ENCODE results near the gene RALGDS.

The RALGDS gene

DNA sequence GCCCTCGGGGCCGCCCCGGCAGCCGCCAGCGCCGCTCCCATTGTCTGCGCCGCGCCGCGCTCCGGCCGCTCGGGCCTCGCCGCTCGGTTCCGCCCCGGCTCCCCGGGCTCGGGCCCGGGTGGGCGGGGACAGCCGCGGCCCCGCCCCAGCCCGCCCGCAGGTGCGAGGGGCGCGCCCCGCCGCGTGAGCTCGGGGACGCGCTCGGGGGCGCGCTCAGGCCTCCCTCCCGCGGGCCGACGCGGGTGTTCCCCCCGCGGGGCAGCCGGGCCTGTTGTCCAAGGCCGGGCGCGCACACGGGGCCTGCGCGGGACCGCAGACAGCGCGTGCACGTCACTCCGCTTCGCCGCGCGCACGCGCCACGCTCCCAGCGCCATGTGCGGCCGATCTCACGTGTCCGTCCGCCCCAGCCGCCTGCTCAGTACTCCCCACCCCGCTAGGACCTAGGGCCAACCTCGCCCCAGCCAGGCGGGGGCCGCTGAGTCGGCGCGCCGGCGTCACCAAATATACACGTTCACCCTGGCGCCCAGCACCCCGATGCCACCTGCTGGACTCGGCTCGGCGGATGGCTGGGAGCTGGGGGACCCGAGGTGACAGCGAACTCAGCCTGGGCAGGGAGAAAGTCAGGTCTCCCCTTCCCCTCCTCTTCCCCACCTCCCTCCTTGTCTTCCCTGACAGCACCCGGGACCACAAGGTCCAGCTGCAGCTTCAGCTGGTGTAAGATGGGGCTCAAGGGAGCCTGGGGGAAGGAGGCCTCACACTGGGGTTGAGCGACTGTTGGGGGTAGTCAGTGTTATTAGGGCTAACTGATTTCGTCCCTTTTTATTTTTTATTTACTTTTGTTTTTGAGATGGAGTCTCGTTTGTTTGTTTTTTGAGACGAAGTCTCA is 28.3 kb upstream of the RALGDS start:
- H3K9me3 ChIP-seq (ENCODE audit: low read length): no peaks in the 10 kb centered on the region
- peak overlapping the region; percentile 53 to 57 for H3K4me3 ChIP-seq (ENCODE audit: low read depth in 1 of 2, low read length in 2 of 2)
- H3K27ac ChIP-seq (ENCODE audit: low read depth, low read length): peak overlapping the region; percentile 76
- peaks cover 25% of the 10 kb centered on the region for H3K4me1 ChIP-seq (ENCODE audit: insufficient read depth, low read length)
- H3K27me3 ChIP-seq (ENCODE audit: control insufficient read depth in 1 of 2, insufficient read depth in 2 of 2, low read length in 2 of 2): no peaks in the 10 kb centered on the region
- H3K36me3 ChIP-seq (ENCODE audit: insufficient read depth, low read length): no peaks in the 10 kb centered on the region
- peak overlapping the region; percentile 68 for H3K9ac ChIP-seq (ENCODE audit: low read length)

- Histone ChIP-seq H3K9ac (ENCODE audit: low read length) (peak overlapping the region; percentile 71), H3K36me3 (ENCODE audit: insufficient read depth, low read length) (no peaks in the 10 kb centered on the region), H3K4me3 (ENCODE audit: low read depth in 1 of 2, low read length in 2 of 2) (peak overlapping the region; percentile 71 to 79), H3K4me1 (ENCODE audit: insufficient read depth, low read length) (peaks cover 30% of the 10 kb centered on the region), H3K27me3 (ENCODE audit: control insufficient read depth in 1 of 2, insufficient read depth in 2 of 2, low read length in 2 of 2) (no peaks in the 10 kb centered on the region), H3K9me3 (ENCODE audit: low read length) (no peaks in the 10 kb centered on the region), H3K27ac (ENCODE audit: low read depth, low read length) (peak overlapping the region; percentile 75)
Observed at GRCh38 chr9:133148199-133149129, 27.4 kb upstream of the RALGDS start.

DNA sequence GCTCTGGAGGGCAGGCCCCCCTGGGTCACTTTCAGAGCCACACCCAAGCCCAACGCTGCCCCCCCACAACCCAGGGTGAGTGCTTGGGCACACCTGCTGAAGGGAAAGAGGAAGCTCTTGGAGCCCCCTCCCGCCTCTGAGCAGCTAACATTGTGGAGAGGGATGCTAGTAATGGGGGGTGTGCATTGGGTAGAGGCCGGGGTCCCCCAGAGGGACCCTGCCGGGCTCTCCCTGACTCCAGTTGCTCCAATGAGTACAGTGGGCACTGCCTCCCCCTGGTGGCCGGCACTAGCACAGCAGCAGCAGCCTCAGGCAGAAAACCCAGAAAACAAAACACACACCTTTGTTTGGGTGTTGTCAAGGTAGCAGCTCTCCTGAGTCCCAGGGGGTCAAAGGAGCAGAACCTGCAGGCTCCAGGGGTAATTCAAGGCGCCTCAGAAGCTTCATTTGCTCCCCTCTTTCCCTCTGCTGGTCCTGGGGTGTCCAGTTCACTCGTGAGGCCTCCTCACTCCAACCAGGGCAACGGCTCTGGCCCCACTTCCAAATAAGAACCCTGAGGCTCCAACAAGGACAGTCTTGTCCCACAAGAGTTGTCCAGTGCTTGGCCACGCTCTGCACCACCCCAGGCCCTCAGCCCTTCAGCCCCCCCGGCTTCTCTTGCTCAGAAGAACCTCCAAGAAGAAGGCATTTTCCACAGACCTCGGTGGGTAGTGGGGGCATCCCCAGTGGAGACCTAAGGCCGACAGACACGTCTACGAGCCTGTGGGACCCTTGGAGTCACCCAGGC is 26.6 kb upstream of the RALGDS start:
- no peaks in the 10 kb centered on the region for H3K36me3 ChIP-seq (ENCODE audit: insufficient read depth, low read length)
- H3K9me3 ChIP-seq (ENCODE audit: low read length): no peaks in the 10 kb centered on the region
- peaks cover 37% of the 10 kb centered on the region for H3K4me1 ChIP-seq (ENCODE audit: insufficient read depth, low read length)
- H3K4me3 ChIP-seq (ENCODE audit: low read depth in 1 of 2, low read length in 2 of 2): peak overlapping the region; percentile 71 to 79
- peak overlapping the region; percentile 71 for H3K9ac ChIP-seq (ENCODE audit: low read length)
- H3K27ac ChIP-seq (ENCODE audit: low read depth, low read length): peak overlapping the region; percentile 75
- H3K27me3 ChIP-seq (ENCODE audit: control insufficient read depth in 1 of 2, insufficient read depth in 2 of 2, low read length in 2 of 2): no peaks in the 10 kb centered on the region

GRCh38 chr9:133146746-133147411 is 25.8 kb upstream of the RALGDS start:
- H3K27ac ChIP-seq (ENCODE audit: low read depth, low read length): no peak overlapping the region

GRCh38 chr9:133144904-133145851 is 24.1 kb upstream of the RALGDS start:
- Histone ChIP-seq H3K27me3 (ENCODE audit: control insufficient read depth in 1 of 2, insufficient read depth in 2 of 2, low read length in 2 of 2) (no peaks in the 10 kb centered on the region), H3K9me3 (ENCODE audit: low read length) (no peaks in the 10 kb centered on the region), H3K27ac (ENCODE audit: low read depth, low read length) (no peak overlapping the region), H3K9ac (ENCODE audit: low read length) (peak overlapping the region; percentile 36), H3K36me3 (ENCODE audit: insufficient read depth, low read length) (no peaks in the 10 kb centered on the region), H3K4me1 (ENCODE audit: insufficient read depth, low read length) (peaks cover 41% of the 10 kb centered on the region), H3K4me3 (ENCODE audit: low read depth in 1 of 2, low read length in 2 of 2) (peak overlapping the region in 1 of 2 donors; percentile 62)

More at GRCh38 chr9:133146746-133147411, 25.8 kb upstream of the RALGDS start:
- no peaks in the 10 kb centered on the region for H3K36me3 ChIP-seq (ENCODE audit: insufficient read depth, low read length)
- peaks cover 41% of the 10 kb centered on the region for H3K4me1 ChIP-seq (ENCODE audit: insufficient read depth, low read length)
- no peaks in the 10 kb centered on the region for H3K27me3 ChIP-seq (ENCODE audit: control insufficient read depth in 1 of 2, insufficient read depth in 2 of 2, low read length in 2 of 2)
- H3K9ac ChIP-seq (ENCODE audit: low read length): no peak overlapping the region
- H3K9me3 ChIP-seq (ENCODE audit: low read length): no peaks in the 10 kb centered on the region
- peak overlapping the region in 1 of 2 donors; percentile 79 for H3K4me3 ChIP-seq (ENCODE audit: low read depth in 1 of 2, low read length in 2 of 2)

DNA sequence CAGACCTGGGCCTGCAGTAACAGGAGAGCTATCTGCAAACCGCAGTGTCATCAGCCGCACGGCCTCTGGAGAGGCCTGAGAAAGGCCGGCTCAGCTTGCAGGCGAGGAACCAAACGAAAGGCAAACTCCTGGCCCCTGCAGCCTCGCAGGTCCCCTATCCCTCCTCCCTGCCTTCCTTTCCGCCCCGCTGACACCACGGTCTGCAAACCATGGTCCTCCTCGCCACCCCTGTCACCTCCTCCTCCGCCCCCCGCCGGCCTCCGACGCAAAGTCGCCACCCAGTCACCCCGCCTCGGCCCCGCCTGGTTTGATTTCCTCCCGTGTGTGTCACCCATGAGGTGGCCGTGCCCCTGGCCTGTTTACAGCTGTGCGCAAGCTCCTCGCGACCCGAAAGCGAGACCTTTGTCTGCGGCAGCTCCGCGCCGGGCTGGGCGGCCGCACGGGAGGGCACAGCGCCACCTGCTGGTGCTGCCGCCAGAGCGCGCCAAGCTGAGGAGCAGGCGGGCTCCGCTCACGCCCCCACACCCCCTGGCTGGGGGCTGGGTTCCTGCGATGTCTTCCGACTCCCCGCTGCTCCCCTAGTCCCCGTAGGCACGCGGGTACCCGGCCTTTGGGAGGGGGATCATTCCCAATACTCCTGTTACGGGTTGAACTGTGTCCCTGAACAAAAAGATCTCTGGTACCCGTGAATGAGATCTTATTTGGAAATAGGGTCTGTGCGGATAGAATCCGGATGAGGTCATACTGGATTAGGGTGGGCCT is 23.3 kb upstream of the RALGDS start:
- no peaks in the 10 kb centered on the region for H3K36me3 ChIP-seq (ENCODE audit: insufficient read depth, low read length)
- no peak overlapping the region for H3K27ac ChIP-seq (ENCODE audit: low read depth, low read length)
- H3K9me3 ChIP-seq (ENCODE audit: low read length): no peaks in the 10 kb centered on the region
- peaks cover 41% of the 10 kb centered on the region for H3K4me1 ChIP-seq (ENCODE audit: insufficient read depth, low read length)
- H3K9ac ChIP-seq (ENCODE audit: low read length): peak overlapping the region; percentile 36
- peak overlapping the region; percentile 44 to 62 for H3K4me3 ChIP-seq (ENCODE audit: low read depth in 1 of 2, low read length in 2 of 2)
- H3K27me3 ChIP-seq (ENCODE audit: control insufficient read depth in 1 of 2, insufficient read depth in 2 of 2, low read length in 2 of 2): no peaks in the 10 kb centered on the region

GRCh38 chr9:133143639-133144141 is 22.6 kb upstream of the RALGDS start:
- no peaks in the 10 kb centered on the region for H3K9me3 ChIP-seq (ENCODE audit: low read length)
- no peaks in the 10 kb centered on the region for H3K36me3 ChIP-seq (ENCODE audit: insufficient read depth, low read length)
- H3K27me3 ChIP-seq (ENCODE audit: control insufficient read depth in 1 of 2, insufficient read depth in 2 of 2, low read length in 2 of 2): no peaks in the 10 kb centered on the region
- peaks cover 41% of the 10 kb centered on the region for H3K4me1 ChIP-seq (ENCODE audit: insufficient read depth, low read length)
- H3K27ac ChIP-seq (ENCODE audit: low read depth, low read length): no peak overlapping the region
- peak overlapping the region; percentile 44 to 62 for H3K4me3 ChIP-seq (ENCODE audit: low read depth in 1 of 2, low read length in 2 of 2)
- no peak overlapping the region for H3K9ac ChIP-seq (ENCODE audit: low read length)

GRCh38 chr9:133142684-133143622 is 21.9 kb upstream of the RALGDS start:
- no peak overlapping the region for H3K9ac ChIP-seq (ENCODE audit: low read length)
- no peak overlapping the region for H3K4me3 ChIP-seq (ENCODE audit: low read depth in 1 of 2, low read length in 2 of 2)
- H3K36me3 ChIP-seq (ENCODE audit: insufficient read depth, low read length): no peaks in the 10 kb centered on the region
- no peak overlapping the region for H3K27ac ChIP-seq (ENCODE audit: low read depth, low read length)
- H3K4me1 ChIP-seq (ENCODE audit: insufficient read depth, low read length): peaks cover 35% of the 10 kb centered on the region
- no peaks in the 10 kb centered on the region for H3K9me3 ChIP-seq (ENCODE audit: low read length)
- no peaks in the 10 kb centered on the region for H3K27me3 ChIP-seq (ENCODE audit: control insufficient read depth in 1 of 2, insufficient read depth in 2 of 2, low read length in 2 of 2)

All from muscle layer of colon (tissue), 2 donors.